Hippocampal formation (tissue), 2 donors: Measurements from ENCODE around the gene FOXJ2.
A peak's percentile ranks its signal among the peaks of the same experiment; 100 is the strongest.
"Not testable (repeated sequence)": the region's sequence is repeated elsewhere in the genome, so short reads cannot be mapped to it uniquely, and the experiment has no call there.

ENCODE experiments used
- DNase-seq, 2 donors: peaks; one replicate each; lab custom pipeline; 2025; lab: John Stamatoyannopoulos, UW

The FOXJ2 gene

GRCh38 chr12:8065991-8066594 is 33.6 kb downstream of the FOXJ2 start, which contains the start of gene C3AR1:
Gene C3AR1 (minus strand): TSS chr12:8066359. CDS start chr12:8060185, 6,174 bp downstream.
- no peak for DNase-seq

GRCh38 chr12:8069582-8069981 is 37.1 kb downstream of the FOXJ2 start:
- no peak for DNase-seq

- DNase-seq: not testable (repeated sequence)
Observed at GRCh38 chr12:8071820-8072219, 39.3 kb downstream of the FOXJ2 start.

- DNase-seq: no peak
Observed at GRCh38 chr12:8075935-8076334, 43.4 kb downstream of the FOXJ2 start.

- no peak for DNase-seq
Observed at GRCh38 chr12:8076366-8076765, 43.9 kb downstream of the FOXJ2 start.

GRCh38 chr12:8077207-8077606 is 44.7 kb downstream of the FOXJ2 start:
- DNase-seq: no peak

- peak in 1 of 2 donors; percentile 15 for DNase-seq
Observed at GRCh38 chr12:8078398-8078797, 45.9 kb downstream of the FOXJ2 start.

GRCh38 chr12:8078916-8079315 is 46.4 kb downstream of the FOXJ2 start:
- no peak for DNase-seq

- DNase-seq: no peak
Observed at GRCh38 chr12:8080120-8080519, 47.6 kb downstream of the FOXJ2 start.

GRCh38 chr12:8081251-8081920 is 48.9 kb downstream of the FOXJ2 start:
- peak; percentile 4 to 28 for DNase-seq

- no peak for DNase-seq
Observed at GRCh38 chr12:8082808-8083100, 50.2 kb downstream of the FOXJ2 start.

GRCh38 chr12:8084351-8084750 is 51.8 kb downstream of the FOXJ2 start:
- DNase-seq: not testable (repeated sequence)

- DNase-seq: no peak
Observed at GRCh38 chr12:8087666-8088065, 55.1 kb downstream of the FOXJ2 start.

- no peak for DNase-seq
Observed at GRCh38 chr12:8088574-8088973, 56.1 kb downstream of the FOXJ2 start.

GRCh38 chr12:8089277-8089676 is 56.8 kb downstream of the FOXJ2 start:
- DNase-seq: not testable (repeated sequence)

- DNase-seq: no peak
Observed at GRCh38 chr12:8089716-8090115, 57.2 kb downstream of the FOXJ2 start.

- no peak for DNase-seq
Observed at GRCh38 chr12:8093291-8093690, 60.8 kb downstream of the FOXJ2 start.

- no peak for DNase-seq
Observed at GRCh38 chr12:8096281-8096915, 63.9 kb downstream of the FOXJ2 start.

GRCh38 chr12:8099235-8099634 is 66.7 kb downstream of the FOXJ2 start:
- DNase-seq: no peak
